Measurements from ENCODE around the gene VAC14.
"Not testable (repeated sequence)": the region's sequence is repeated elsewhere in the genome, so short reads cannot be mapped to it uniquely, and the experiment has no call there.

Gene VAC14

GRCh38 chr16:70677499-70678120 is 123.3 kb downstream of the VAC14 start:
- no peak for DNase-seq

- no peak for DNase-seq
Observed at GRCh38 chr16:70676675-70677498, 124.1 kb downstream of the VAC14 start.

- DNase-seq, result no peak
Observed at GRCh38 chr16:70675851-70676513, 125.0 kb downstream of the VAC14 start.

- no peak for DNase-seq
Observed at GRCh38 chr16:70674221-70675014, 126.5 kb downstream of the VAC14 start.

GRCh38 chr16:70670938-70671337 is 130.0 kb downstream of the VAC14 start:
- DNase-seq, result not testable (repeated sequence)

- no peak for DNase-seq
Observed at GRCh38 chr16:70670175-70670574, 130.8 kb downstream of the VAC14 start.

- DNase-seq, result no peak
Observed at GRCh38 chr16:70665806-70666735, 134.9 kb downstream of the VAC14 start.

GRCh38 chr16:70665113-70665694 is 135.8 kb downstream of the VAC14 start:
- no peak for DNase-seq

GRCh38 chr16:70664325-70665112 is 136.4 kb downstream of the VAC14 start:
- DNase-seq, result no peak

GRCh38 chr16:70663524-70664324 is 137.2 kb downstream of the VAC14 start:
- DNase-seq, result no peak

GRCh38 chr16:70662991-70663523 is 137.9 kb downstream of the VAC14 start:
- no peak for DNase-seq

- DNase-seq, result no peak
Observed at GRCh38 chr16:70661918-70662641, 138.9 kb downstream of the VAC14 start.

GRCh38 chr16:70661534-70661917 is 139.4 kb downstream of the VAC14 start:
- DNase-seq, result no peak

GRCh38 chr16:70660672-70661350 is 140.1 kb downstream of the VAC14 start:
- no peak for DNase-seq

GRCh38 chr16:70659953-70660671 is 140.8 kb downstream of the VAC14 start:
- no peak for DNase-seq

GRCh38 chr16:70659546-70659945 is 141.4 kb downstream of the VAC14 start:
- DNase-seq, result no peak

GRCh38 chr16:70658921-70659320 is 142.0 kb downstream of the VAC14 start:
- no peak for DNase-seq

GRCh38 chr16:70657956-70658355 is 143.0 kb downstream of the VAC14 start:
- DNase-seq, result no peak

Data from NCI-H2029 treated with DMSO at 0.1 percent for 48 hours (cell line).